ENCODE measurements around the gene EPOP. TPM values are rescaled to one million over a fixed set of nuclear protein-coding genes. Genes with fewer than 3 reads are reported as not detected.

The EPOP gene
- total RNA-seq, 1 experiment from 2014 or later: 12.3 TPM

- Mint-ChIP-seq H3K27ac (no peak overlapping the region), H3K9me3 (no peaks in the 10 kb centered on the region), H3K4me3 (no peak overlapping the region), H3K4me1 (peaks cover 30% of the 10 kb centered on the region), H3K27me3 (ENCODE audit: low read depth) (peaks cover 77% of the 10 kb centered on the region), H3K36me3 (no peaks in the 10 kb centered on the region)
- ChIA-PET CTCF (interaction anchor here (1.0 kb wide), 1 partner anchor 37 kb away, joined by 3 read pairs; no protein-coding TSS in a partner anchor), POLR2A (no interaction called here)
- ATAC-seq (no peak), DNase-seq (ENCODE audit: low spot score) (no peak)
- TF ChIP-seq SP1 (CRISPR knock-in tag; conservative IDR thresholded peaks at IDR 0.05) (no peak), TEAD1 (CRISPR knock-in tag; IDR thresholded peaks at IDR 0.05) (no peak), ARID4B (CRISPR knock-in tag; IDR thresholded peaks at IDR 0.05; ENCODE audit: borderline replicate concordance) (no peak), ESRRA (CRISPR knock-in tag; IDR thresholded peaks at IDR 0.05; ENCODE audit: borderline replicate concordance) (no peak), NR1H2 (CRISPR knock-in tag; IDR thresholded peaks at IDR 0.05) (no peak), ZBTB21 (CRISPR knock-in tag; IDR thresholded peaks at IDR 0.05; ENCODE audit: borderline replicate concordance) (no peak), IRF1 (CRISPR knock-in tag; IDR thresholded peaks at IDR 0.05) (no peak), RORB (CRISPR knock-in tag; IDR thresholded peaks at IDR 0.05) (no peak), ZNF423 (CRISPR knock-in tag; IDR thresholded peaks at IDR 0.05) (no peak)
These were observed 24.0 kb upstream of the EPOP start for GRCh38 chr17:38698760-38699159.

- ChIA-PET POLR2A (no interaction called here), CTCF (interaction anchor here (0.5 to 2.4 kb wide), 10 partner anchors 9 to 508 kb away, joined by 3 to 10 read pairs (median 5); no protein-coding TSS in a partner anchor)
- Mint-ChIP-seq H3K27me3 (ENCODE audit: low read depth) (peaks cover 63% of the 10 kb centered on the region), H3K27ac (no peak overlapping the region), H3K9me3 (no peaks in the 10 kb centered on the region), H3K36me3 (no peaks in the 10 kb centered on the region), H3K4me1 (peaks cover 18% of the 10 kb centered on the region), H3K4me3 (no peak overlapping the region)
- ATAC-seq (no peak), DNase-seq (ENCODE audit: low spot score) (no peak)
- TF ChIP-seq OVOL2 (CRISPR knock-in tag; IDR thresholded peaks at IDR 0.05; ENCODE audit: borderline replicate concordance): no peak
- no peak for TF ChIP-seq KAT7 (CRISPR knock-in tag; IDR thresholded peaks at IDR 0.05; ENCODE audit: borderline replicate concordance)
- no peak for TF ChIP-seq ZNF532 (CRISPR knock-in tag; IDR thresholded peaks at IDR 0.05; ENCODE audit: borderline replicate concordance)
- TF ChIP-seq NFYB (CRISPR knock-in tag; conservative IDR thresholded peaks at IDR 0.05; ENCODE audit: low read depth): no peak
- no peak for TF ChIP-seq ZNF232 (CRISPR knock-in tag; IDR thresholded peaks at IDR 0.05)
- no peak for TF ChIP-seq ZNF138 (CRISPR knock-in tag; conservative IDR thresholded peaks at IDR 0.05)
- TF ChIP-seq TCF7 (CRISPR knock-in tag; IDR thresholded peaks at IDR 0.05; ENCODE audit: low read depth): no peak
These were observed 22.5 kb upstream of the EPOP start for GRCh38 chr17:38697061-38697820.
